ENCODE results near the gene CAD.

DNA sequence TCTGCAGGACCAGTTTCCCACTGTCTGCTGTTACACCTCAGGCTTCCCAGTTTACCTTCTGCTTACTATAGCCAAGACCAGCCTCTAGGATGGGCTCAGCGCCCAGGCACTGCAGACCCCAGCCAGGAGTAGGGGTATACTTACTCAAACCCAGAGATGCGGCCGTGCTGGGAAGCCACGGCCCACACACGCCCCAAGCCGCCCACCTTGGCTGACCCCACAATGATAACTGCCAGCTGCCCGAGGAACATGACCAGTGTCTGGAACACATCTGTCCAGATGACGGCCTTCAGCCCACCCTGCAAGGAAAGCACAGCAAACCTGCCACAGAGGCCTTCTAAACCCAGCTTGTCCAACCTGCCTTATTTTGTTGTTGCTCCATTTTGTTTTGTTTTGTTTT is 12.0 kb upstream of the CAD start:
- no peak for TF ChIP-seq POLR2A (IDR thresholded peaks at IDR 0.05)
- TF ChIP-seq, protein P1, sequence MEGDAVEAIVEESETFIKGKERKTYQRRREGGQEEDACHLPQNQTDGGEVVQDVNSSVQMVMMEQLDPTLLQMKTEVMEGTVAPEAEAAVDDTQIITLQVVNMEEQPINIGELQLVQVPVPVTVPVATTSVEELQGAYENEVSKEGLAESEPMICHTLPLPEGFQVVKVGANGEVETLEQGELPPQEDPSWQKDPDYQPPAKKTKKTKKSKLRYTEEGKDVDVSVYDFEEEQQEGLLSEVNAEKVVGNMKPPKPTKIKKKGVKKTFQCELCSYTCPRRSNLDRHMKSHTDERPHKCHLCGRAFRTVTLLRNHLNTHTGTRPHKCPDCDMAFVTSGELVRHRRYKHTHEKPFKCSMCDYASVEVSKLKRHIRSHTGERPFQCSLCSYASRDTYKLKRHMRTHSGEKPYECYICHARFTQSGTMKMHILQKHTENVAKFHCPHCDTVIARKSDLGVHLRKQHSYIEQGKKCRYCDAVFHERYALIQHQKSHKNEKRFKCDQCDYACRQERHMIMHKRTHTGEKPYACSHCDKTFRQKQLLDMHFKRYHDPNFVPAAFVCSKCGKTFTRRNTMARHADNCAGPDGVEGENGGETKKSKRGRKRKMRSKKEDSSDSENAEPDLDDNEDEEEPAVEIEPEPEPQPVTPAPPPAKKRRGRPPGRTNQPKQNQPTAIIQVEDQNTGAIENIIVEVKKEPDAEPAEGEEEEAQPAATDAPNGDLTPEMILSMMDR (IDR thresholded peaks at IDR 0.05): no peak

Data from Peyer's patch (tissue), 4 donors.